ENCODE results near the gene HSD17B10.

DNA sequence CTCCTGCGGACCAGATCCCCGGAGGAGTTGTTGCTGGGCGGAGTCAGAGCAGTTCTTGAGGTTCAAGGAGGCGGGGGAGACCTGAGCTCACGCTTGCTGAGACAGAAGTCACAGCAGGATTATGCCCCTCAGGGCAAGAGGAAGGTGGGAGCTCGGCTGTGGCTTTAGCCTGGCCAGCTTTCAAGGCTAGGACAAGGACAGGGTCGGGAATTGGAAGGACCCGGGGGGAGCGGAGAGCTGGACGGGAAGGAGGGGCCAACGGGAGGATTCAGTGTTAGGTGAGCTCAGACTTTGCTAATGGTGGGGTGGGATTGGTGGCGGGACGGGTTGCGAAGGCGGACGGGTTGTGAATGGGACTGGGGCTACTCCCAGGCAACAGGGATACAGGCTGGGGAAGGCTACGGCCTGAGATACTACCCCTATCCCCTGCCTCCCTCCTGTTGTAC is 11.3 kb downstream of the HSD17B10 start, which contains the start of gene RIBC1:
- TF ChIP-seq EZH2phosphoT487 (IDR thresholded peaks at IDR 0.05; ENCODE audit: borderline replicate concordance): no peak
- TF ChIP-seq, protein P1, sequence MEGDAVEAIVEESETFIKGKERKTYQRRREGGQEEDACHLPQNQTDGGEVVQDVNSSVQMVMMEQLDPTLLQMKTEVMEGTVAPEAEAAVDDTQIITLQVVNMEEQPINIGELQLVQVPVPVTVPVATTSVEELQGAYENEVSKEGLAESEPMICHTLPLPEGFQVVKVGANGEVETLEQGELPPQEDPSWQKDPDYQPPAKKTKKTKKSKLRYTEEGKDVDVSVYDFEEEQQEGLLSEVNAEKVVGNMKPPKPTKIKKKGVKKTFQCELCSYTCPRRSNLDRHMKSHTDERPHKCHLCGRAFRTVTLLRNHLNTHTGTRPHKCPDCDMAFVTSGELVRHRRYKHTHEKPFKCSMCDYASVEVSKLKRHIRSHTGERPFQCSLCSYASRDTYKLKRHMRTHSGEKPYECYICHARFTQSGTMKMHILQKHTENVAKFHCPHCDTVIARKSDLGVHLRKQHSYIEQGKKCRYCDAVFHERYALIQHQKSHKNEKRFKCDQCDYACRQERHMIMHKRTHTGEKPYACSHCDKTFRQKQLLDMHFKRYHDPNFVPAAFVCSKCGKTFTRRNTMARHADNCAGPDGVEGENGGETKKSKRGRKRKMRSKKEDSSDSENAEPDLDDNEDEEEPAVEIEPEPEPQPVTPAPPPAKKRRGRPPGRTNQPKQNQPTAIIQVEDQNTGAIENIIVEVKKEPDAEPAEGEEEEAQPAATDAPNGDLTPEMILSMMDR (conservative IDR thresholded peaks at IDR 0.05; ENCODE audit: low read length): no peak
